HG02884 (cell line): ENCODE data around the gene ALDH6A1.
A peak's percentile ranks its signal among the peaks of the same experiment; 100 is the strongest.

Experiments
- ATAC-seq: cut with Tn5 transposase; IDR thresholded peaks from one replicate; pipeline ENCODE4 v1.9.1; 2021; ENCODE audit warnings: mild to moderate bottlenecking, moderate library complexity; ENCODE audit not compliant: unreplicated experiment

Gene ALDH6A1

DNA sequence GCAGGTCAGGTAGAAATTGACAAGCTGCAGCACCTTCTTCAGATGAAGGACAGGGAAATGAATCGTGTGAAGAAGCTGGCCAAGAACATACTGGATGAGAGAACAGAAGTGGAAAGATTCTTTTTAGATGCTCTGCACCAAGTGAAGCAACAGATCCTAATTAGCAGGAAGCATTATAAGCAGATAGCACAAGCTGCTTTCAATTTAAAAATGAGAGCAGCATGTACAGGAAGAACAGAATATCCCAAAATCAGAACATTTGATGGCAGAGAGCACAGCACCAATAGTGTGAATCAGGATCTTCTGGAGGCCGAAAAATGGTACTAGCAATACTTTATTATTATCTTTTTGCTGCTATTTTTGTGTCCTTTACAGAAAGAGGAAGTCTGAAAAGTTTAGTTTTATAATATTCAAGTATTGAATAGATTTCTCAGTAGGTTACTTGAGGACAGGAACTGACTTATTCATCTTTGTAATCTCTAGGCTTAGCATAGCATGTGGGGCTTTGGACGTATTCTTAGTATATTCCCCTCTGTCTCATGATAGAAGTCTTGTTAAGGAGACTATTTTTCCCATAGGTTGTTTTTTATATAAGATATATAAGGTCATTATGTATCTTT is 34.3 kb downstream of the ALDH6A1 start:
- ATAC-seq: no peak

DNA sequence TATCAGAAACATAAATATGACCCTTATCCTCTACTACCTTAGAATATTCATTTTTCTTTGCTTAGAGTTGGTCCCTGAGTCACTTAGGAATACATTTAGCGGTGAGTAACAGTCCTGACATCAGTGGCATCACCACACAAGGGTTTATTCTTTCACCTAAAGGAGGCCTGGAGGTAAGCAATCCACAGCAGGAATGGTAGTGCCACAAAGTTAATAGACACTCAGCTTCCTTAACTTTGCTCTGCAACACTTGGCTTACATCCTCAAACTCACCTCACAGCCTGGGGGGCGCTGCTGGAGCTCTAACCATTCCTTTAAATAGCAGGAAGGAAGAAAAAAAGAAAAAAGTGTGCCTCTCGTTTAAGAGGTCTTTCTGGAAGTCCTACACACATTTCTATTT is 36.0 kb downstream of the ALDH6A1 start:
- ATAC-seq: no peak

DNA sequence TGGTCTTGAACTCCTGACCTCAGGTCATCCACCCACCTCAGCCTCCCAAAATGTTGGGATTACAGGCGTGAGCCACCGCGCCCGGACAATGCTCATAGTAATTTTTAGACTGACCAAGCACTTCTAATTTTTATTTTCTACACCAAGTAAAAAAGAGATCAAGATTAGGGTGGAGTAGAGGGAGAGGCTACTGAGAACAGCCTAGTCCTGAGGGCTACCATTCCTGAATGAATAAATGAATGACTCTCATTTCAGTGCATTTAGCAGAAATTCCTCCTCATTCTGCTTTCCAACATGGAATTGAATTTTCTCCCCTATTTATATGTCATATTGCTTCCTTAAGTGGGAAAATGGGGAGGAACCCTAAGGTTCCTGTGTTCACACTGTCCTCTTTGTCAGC is 38.7 kb downstream of the ALDH6A1 start:
- ATAC-seq: no peak

DNA sequence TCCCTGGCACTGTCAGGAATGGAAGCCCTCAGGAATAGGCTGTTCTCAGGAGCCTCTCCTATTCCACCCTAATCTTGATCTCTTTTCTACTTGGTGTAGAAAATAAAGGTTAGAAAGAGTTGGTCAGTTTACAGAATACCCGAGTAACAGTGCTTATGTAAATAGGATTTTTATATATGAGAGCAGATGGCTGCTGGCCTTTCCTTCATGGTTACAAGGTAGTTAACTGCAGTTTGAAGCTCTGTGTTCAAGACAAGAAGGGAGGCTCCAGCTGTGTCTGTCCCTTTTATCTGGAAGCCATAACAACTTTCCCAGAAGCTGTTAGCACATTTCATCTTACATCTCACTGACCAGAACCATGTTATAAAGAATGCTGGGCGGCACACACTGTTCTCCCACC is 42.0 kb downstream of the ALDH6A1 start:
- ATAC-seq: no peak

DNA sequence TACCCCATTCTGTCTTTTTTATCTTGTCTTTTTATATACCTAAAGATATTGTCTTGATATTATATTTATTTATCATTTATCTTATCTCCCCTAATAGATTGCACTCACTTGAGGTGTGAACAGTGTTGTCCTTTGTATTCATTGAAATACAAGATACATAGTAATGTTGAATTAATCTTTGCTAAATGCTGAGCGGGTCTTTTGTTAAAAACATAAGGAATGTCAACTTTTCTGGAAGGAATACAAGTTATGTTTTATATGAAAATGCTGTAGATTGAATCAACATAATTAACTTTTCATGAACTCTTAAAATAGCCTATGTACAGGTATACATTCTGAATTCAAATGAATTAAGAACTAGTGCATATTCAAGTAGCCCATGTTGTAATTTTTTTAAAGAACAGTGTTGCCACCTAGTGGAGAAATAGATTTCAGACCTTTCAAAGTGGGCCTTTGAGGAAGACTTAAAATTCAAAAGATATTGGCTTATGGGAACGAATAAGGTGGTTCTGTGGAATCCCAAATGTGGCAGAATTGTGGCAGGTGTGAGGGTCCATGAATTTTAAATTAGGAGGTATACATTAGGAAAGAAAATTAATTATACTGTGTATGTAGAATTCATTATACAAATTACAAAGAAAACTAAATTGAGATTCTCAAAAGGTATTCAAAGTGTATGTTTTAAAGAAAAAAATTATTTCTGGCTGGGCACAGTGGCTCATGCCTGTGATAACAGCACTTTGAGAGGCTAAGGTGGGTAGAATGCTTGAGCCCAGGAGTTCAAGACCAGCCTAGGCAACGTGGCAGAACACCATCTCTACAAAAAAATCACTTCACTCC is 46.0 kb downstream of the ALDH6A1 start:
- ATAC-seq: no peak

DNA sequence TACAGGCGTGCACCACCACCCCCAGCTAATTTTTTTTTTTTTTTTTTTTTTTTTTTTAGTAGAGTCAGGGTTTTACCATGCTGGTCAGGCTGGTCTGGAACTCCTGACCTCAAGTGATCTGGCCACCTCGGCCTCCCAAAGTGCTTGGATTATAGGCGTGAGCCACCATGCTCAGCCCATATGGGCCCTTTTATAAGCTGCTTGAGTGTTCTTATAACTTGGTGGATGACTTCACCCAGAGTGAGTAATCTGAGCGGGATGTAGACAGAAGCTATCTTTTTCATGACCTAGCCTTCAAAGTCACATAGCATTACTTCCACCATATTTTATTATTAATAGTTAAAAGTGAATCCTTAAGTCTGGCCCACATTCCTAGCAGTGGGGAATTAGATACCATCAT is 48.7 kb downstream of the ALDH6A1 start:
- ATAC-seq: no peak

DNA sequence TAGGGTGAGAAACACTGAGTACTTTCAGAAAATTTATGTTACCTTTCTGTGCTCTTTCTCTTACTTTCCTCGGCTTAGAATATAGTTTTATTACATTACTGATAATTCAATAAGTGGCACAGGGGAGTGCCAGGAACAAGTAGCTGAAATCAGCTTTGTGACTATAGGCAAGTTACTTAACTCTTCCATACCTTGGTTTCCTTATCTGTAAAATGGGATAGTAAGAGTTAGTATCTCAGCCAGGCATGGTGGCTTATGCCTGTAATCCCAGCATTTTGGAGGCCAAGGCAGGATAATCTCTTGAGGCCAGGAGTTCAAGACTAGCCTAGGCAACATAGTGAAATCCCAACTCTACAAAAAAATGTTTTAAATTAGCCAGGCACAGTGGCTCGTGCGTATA is 49.7 kb downstream of the ALDH6A1 start:
- no peak for ATAC-seq

DNA sequence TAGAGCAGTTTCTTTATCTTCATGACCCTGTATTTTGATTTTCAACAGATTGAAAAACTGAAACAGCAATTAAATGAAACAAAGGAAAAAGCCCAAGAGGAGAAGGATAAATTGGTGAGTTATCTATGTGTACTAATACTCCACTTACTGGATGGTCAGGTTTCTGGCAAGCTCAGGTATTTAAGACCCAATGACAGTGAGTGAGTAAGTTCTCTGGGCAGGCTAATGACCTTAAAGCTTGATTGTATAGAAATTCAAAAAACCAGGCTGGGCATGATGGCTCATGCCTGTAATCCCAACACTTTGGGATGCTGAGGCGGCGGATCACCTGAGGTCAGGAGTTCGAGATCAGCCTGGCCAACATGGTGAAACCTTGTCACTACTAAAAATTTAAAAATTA is 55.1 kb downstream of the ALDH6A1 start:
- ATAC-seq: no peak

DNA sequence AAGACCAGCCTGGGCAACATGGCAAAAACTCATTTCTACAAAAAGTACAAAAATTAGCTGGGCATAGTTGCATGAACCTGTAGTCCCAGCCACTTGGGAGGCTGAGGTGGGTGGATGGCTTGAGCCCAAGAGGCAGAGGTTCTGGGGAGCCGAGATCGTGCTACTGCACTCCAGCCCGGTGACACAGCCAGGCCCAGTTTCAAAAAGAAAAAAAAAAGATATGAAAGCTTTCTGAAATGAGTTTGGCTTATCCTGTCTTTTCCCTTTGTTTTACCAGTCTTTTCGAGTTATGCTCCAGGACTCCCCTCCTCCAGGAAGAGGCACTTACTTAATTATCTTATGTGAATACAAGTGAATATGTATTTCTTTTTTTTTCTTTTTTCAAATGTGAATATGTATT is 61.9 kb downstream of the ALDH6A1 start:
- ATAC-seq: no peak

DNA sequence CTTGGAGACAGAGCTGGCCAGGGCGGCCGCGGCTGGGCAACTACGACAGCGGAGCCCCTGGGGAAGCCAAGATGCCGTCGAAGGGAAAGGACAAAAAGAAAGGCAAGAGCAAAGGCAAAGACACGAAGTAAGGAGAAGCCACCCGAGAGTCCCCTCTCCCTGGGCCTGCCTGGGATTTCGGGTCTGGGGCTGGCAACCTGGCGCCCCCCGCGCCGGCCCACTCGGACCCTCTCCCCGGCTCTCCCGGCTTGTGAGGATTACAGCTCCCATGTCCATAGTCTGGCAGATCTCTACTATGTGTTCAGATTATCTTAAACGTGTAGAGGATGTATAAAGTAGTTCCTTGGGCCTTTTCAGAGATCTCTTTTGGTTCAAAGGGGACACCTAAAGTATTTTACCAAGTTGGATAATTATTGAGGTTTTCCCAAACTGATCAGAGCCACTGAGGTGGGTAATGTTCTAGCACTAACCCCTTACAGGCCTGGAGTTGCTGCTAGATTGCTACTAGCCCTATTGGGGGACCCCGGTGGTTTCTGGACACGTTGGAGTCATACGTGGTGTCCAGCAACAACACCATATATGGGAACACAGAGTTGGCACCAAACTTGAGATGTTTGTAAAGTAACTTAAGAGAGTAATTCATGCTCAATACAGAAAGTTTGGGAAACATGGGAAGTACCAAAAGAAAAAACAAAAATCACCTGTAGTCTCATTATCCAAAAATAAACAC is 64.7 kb downstream of the ALDH6A1 start:
- no peak for ATAC-seq

DNA sequence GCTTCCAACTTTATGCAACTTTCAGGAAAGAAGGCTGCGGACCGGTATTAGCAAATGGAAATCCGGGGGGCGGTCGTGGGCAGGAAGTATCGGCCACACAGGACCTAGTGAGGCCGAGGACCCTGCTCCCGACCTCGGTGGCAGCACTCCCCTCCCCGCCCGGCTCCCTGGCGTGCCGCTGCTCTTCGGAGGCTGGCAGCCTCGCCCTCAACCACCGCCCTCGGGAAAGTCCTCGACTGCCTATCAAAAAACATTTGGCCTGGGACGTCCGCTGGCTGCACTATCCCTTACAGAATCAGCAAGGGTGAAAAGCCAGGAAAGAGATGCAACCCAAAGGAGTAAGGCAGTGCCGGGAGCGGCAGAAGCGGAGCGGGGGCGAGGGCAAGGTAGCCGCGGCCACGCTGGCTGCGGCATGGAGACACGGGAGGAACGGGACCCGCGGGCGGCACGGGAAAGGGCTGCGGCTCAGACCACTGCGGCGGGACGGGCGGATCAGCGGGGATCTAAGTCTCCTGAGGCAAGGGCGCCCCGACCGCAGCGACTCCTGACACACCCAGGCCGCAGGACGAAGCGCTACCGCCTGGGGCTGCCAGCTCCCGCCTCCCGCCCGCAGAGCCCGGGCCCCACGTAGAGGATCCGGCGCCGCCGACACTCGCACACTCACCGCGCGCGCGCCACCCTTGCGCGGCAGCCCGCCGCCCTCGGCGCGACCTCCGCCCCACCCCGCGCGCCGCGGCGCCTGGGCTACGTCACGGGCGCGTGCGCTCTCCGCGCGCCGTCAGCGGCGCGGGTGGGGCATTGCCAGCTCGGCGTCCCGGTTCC is 65.5 kb downstream of the ALDH6A1 start, which contains the start of the genes BBOF1 and ENTPD5:
Gene BBOF1, plus strand, starts transcription at position 764 of the 822 bp plus-strand sequence. CDS start 130 bp downstream, outside the sequence.
Gene ENTPD5, minus strand, starts transcription at position 703 of the 822 bp plus-strand sequence. CDS start 31,186 bp downstream, outside the sequence.
- ATAC-seq: peak; percentile 84

DNA sequence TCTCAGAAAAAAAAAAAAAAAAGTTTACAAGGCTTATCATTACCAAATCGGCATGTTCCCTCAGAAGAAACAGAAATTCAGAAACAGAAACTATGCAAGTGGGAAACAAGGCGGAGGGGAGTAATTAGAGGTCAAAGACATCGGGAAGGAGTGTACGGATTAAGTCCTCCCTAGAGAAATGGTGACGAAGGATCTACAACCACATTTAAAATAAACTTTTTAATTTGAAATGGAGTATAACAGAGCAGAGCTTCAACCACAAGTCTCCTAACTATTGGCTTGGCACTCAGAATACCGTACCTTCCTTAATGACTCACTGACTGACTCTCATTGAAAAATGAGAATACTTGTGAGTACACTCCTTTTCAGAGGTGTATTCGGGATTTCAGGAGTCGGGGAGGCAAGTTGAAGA is 66.1 kb downstream of the ALDH6A1 start:
- ATAC-seq: no peak

DNA sequence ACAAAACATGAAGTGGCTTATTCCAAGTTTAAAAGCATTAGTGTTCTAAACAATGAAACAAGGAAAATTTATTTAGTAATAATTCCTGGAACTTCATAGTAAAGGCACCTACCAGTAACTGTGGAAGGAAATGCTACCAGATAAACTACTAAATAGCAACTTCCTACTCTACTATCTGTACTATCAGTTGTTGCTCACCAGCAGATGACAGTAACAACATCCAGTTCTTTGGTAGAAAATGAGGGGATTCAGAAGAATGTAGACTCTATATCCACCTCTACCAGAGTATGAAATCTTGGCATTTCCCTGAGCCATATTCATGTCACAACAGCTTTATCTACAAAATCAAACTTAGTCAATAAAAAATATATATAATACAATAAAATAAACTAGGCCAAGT is 68.3 kb downstream of the ALDH6A1 start:
- ATAC-seq: no peak

DNA sequence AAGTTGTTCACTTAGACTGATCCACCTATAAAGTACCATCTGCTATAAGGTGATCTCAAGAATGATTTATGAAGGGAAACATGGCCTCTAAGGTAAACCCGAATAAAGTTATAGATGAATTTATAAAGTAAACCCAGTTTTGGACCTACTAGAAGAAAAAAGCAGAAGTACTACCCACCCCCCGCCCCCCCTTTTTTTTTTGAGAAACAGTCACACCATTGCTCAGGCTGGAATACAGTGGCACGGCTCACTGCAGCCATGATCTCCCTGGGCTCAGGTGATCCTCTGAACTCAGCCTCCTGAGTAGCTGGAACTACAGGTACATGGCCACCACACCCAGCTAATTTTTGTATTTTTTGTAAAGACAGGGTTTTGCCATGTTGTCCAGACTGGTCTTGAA is 69.1 kb downstream of the ALDH6A1 start:
- ATAC-seq: no peak

DNA sequence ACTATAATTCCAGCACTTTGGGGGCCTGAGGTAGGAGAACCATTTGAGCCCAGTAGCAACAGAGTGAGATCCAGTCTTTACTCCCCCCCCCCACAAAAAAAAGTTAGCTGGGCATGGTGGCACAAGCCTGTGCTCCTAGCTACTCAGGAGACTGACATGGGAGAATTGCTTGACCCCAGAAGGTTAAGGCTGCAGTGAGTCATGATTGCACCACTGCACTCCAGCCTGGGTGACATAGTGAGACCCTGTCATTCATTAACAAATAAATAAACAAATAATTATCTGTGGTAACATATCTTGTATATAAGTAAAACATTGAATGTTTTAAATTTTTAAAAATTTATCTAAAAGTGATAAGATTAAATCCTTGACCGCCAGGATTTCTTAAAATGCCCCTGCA is 70.0 kb downstream of the ALDH6A1 start:
- no peak for ATAC-seq

DNA sequence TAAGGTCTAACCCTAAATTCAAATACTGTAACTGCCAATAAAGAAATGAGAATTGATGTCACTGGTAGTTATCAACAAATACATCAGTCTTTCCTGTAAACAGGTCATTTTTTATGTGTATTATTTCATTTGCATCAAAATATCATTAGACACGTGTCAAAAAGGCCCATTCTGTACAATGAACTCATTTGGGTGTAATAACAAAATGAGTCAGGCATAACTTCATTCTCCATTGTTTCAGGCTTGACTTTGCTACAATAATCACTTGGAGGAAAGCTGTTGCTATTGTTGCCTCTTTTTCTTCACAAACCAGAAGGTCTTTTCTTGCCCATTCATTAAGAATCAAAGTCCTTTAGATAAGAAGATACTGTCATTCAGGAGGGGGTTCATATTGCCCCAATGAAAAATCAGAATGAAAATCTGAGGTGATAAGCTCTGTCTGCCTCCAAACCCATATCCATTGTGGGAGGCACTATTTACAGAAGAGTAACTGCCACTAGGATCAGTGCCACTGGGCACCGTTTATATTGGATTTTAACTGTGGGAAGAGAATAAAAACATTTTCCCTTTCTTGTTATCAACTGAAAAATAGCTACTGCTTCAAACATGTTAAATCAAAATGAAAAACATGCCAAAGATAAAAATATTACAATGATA is 75.3 kb downstream of the ALDH6A1 start:
- no peak for ATAC-seq
